MM.1S (cell line): Measurements from ENCODE around the gene EPS8L2.

ENCODE experiments used
- CTCF ChIP-seq: fragments of 300-600 bp; sonication (generic); IDR thresholded peaks from 2 replicates; pipeline ENCODE4 v1.5.1; 2016; ENCODE audit warnings: antibody characterized with exemption, low read length, mixed read lengths
- EZH2 ChIP-seq: fragments of 300-600 bp; sonication (generic); optimal IDR thresholded peaks from 2 replicates; pipeline ENCODE3; 2017; ENCODE audit warnings: low read depth, mild to moderate bottlenecking, antibody characterized with exemption, low read length, mixed read lengths
- EZH2phosphoT487 ChIP-seq: fragments of 300-600 bp; sonication (generic); IDR thresholded peaks from 2 replicates; pipeline ENCODE4 v1.6.1; 2018; ENCODE audit warnings: antibody characterized with exemption, low read length

GRCh38 chr11:695288-695537 lies 10.8 kb upstream of the EPS8L2 start:
- TF ChIP-seq EZH2 = no peak
- TF ChIP-seq CTCF = no peak
- TF ChIP-seq EZH2phosphoT487 = no peak
